H9 (cell line): ENCODE results near the gene IL9R. TPM values are rescaled to one million over a fixed set of nuclear protein-coding genes. Genes with fewer than 3 reads are reported as not detected.

ENCODE experiments used
- DNase-seq: peaks from one replicate; pipeline ENCODE4 v3.0.0-alpha.2; 2017
- H2AFZ ChIP-seq: one replicate; pipeline ENCODE4 v1.6.1; 2013; ENCODE audit warnings: mild to moderate bottlenecking, low read length, control low read depth, moderate library complexity
- H2AK5ac ChIP-seq: 2 replicates; pipeline ENCODE4 v1.6.1; 2013; ENCODE audit warnings: low read length, control low read depth, mixed read lengths; ENCODE audit not compliant: insufficient read length
- H2BK120ac ChIP-seq: one replicate; pipeline ENCODE4 v1.6.1; 2013; ENCODE audit warnings: low read depth, mild to moderate bottlenecking, low read length, control low read depth, inconsistent platforms; ENCODE audit not compliant: poor library complexity, severe bottlenecking
- H2BK12ac ChIP-seq: 2 replicates; pipeline ENCODE4 v1.6.1; 2013; ENCODE audit warnings: low read length, control low read depth, mixed read lengths, low read depth; ENCODE audit not compliant: insufficient read length
- H2BK15ac ChIP-seq: 2 replicates; pipeline ENCODE4 v1.6.1; 2013; ENCODE audit warnings: low read depth, low read length, control low read depth
- H2BK20ac ChIP-seq: one replicate; pipeline ENCODE4 v1.6.1; 2013; ENCODE audit warnings: low read depth, mild to moderate bottlenecking, low read length, control low read depth, inconsistent platforms; ENCODE audit not compliant: poor library complexity, severe bottlenecking
- H2BK5ac ChIP-seq: 2 replicates; pipeline ENCODE4 v1.6.1; 2013; ENCODE audit warnings: low read length, control low read depth, mixed read lengths; ENCODE audit not compliant: insufficient read length
- H3K14ac ChIP-seq: 2 replicates; pipeline ENCODE4 v1.6.1; 2013; ENCODE audit warnings: low read length, control low read depth; ENCODE audit not compliant: insufficient read depth
- H3K18ac ChIP-seq: 2 replicates; pipeline ENCODE4 v1.6.1; 2013; ENCODE audit warnings: low read depth, mild to moderate bottlenecking, mixed read lengths, low read length, control low read depth; ENCODE audit not compliant: insufficient read length
- H3K23ac ChIP-seq: 2 replicates; pipeline ENCODE4 v1.6.1; 2013; ENCODE audit warnings: low read length, control low read depth, mixed read lengths, low read depth; ENCODE audit not compliant: insufficient read length
- H3K23me2 ChIP-seq: 2 replicates; pipeline ENCODE4 v1.6.1; 2013; ENCODE audit warnings: low read depth, mild to moderate bottlenecking, mixed read lengths, low read length, control low read depth; ENCODE audit not compliant: insufficient read length, poor library complexity, severe bottlenecking
- H3K27ac ChIP-seq: 2 replicates; pipeline ENCODE4 v1.5.1; 2013; ENCODE audit warnings: low read length, control low read depth, mixed read lengths, low read depth; ENCODE audit not compliant: insufficient read length
- H3K27me3 ChIP-seq: 2 replicates; pipeline ENCODE4 v1.6.1; 2013; ENCODE audit warnings: low read length, control low read depth, inconsistent platforms; ENCODE audit not compliant: insufficient read depth
- H3K4ac ChIP-seq: 2 replicates; pipeline ENCODE4 v1.6.1; 2013; ENCODE audit warnings: low read depth, mild to moderate bottlenecking, control low read depth, inconsistent platforms, low read length, moderate library complexity
- H3K4me1 ChIP-seq: 2 replicates; pipeline ENCODE4 v1.6.1; 2013; ENCODE audit warnings: low read length, control low read depth, inconsistent platforms; ENCODE audit not compliant: insufficient read depth
- H3K4me2 ChIP-seq: 2 replicates; pipeline ENCODE4 v1.6.1; 2013; ENCODE audit warnings: low read length, control low read depth, mixed read lengths; ENCODE audit not compliant: insufficient read length, insufficient read depth
- H3K56ac ChIP-seq: 2 replicates; pipeline ENCODE4 v1.6.1; 2013; ENCODE audit warnings: low read depth, mild to moderate bottlenecking, mixed read lengths, low read length, control low read depth; ENCODE audit not compliant: insufficient read length
- H3K79me1 ChIP-seq: 2 replicates; pipeline ENCODE4 v1.6.1; 2013; ENCODE audit warnings: low read depth, mild to moderate bottlenecking, moderate library complexity, low read length, control low read depth, inconsistent platforms; ENCODE audit not compliant: insufficient read depth, poor library complexity, severe bottlenecking
- H3K79me2 ChIP-seq: 2 replicates; pipeline ENCODE4 v1.6.1; 2013; ENCODE audit warnings: low read length, control low read depth, inconsistent platforms; ENCODE audit not compliant: insufficient read depth
- H3K9ac ChIP-seq: 2 replicates; pipeline ENCODE4 v1.6.1; 2013; ENCODE audit warnings: low read length, control low read depth, mixed read lengths; ENCODE audit not compliant: insufficient read length; ENCODE audit errors: extremely low read depth
- H3K9me3 ChIP-seq: one replicate; pipeline ENCODE4 v1.6.1; 2013; ENCODE audit warnings: low read depth, low read length, inconsistent platforms; ENCODE audit not compliant: control insufficient read depth
- H3T11ph ChIP-seq: one replicate; pipeline ENCODE4 v1.6.1; 2013; ENCODE audit warnings: mild to moderate bottlenecking, low read length, control low read depth, inconsistent platforms
- H4K20me1 ChIP-seq: one replicate; pipeline ENCODE4 v1.6.1; 2013; ENCODE audit not compliant: control insufficient read depth, insufficient read length, insufficient read depth
- H4K5ac ChIP-seq: 2 replicates; pipeline ENCODE4 v1.6.1; 2013; ENCODE audit warnings: low read depth, mild to moderate bottlenecking, mixed read lengths, low read length, control low read depth; ENCODE audit not compliant: insufficient read length
- H4K8ac ChIP-seq: replicated peaks from 2 replicates; pipeline ENCODE4 v1.6.1; 2013; ENCODE audit warnings: low read length, control low read depth, mixed read lengths, low read depth; ENCODE audit not compliant: insufficient read length
- H4K91ac ChIP-seq: 2 replicates; pipeline ENCODE4 v1.6.1; 2013; ENCODE audit warnings: low read depth, mild to moderate bottlenecking, moderate library complexity, mixed read lengths, low read length, control low read depth; ENCODE audit not compliant: insufficient read length
- H3K27ac Mint-ChIP-seq, 3 experiments: 2 replicates in 2 of 3; 3 replicates in 1 of 3; pipeline ENCODE4 v1.8.0; 2020 to 2021; ENCODE audit warnings: mixed read lengths in 3 of 3, mild to moderate bottlenecking in 1 of 3, moderate library complexity in 1 of 3
- H3K27me3 Mint-ChIP-seq: 2 replicates; pipeline ENCODE4 v1.8.0; 2021; ENCODE audit warnings: low read depth, mild to moderate bottlenecking, moderate library complexity, mixed read lengths
- H3K36me3 Mint-ChIP-seq, 3 experiments: 2 replicates in 2 of 3; 3 replicates in 1 of 3; pipeline ENCODE4 v1.8.0; 2020 to 2021; ENCODE audit warnings: low read depth in 3 of 3, mixed read lengths in 3 of 3; ENCODE audit not compliant: insufficient read depth in 1 of 3
- H3K4me1 Mint-ChIP-seq, 2 experiments: 2 replicates each; pipeline ENCODE4 v1.8.0; 2020; ENCODE audit warnings: mixed read lengths in 2 of 2
- H3K4me3 Mint-ChIP-seq, 2 experiments: 2 replicates in 1 of 2; 3 replicates in 1 of 2; pipeline ENCODE4 v1.8.0; 2020 to 2021; ENCODE audit warnings: mild to moderate bottlenecking in 2 of 2, mixed read lengths in 2 of 2, moderate library complexity in 1 of 2
- H3K9me3 Mint-ChIP-seq, 2 experiments: 2 replicates in 1 of 2; 3 replicates in 1 of 2; pipeline ENCODE4 v1.8.0; 2020; ENCODE audit warnings: mild to moderate bottlenecking in 2 of 2, mixed read lengths in 2 of 2, moderate library complexity in 1 of 2
- CTCF ChIP-seq: fragments of 200-600 bp; sonication (generic); conservative IDR thresholded peaks from 3 replicates; pipeline ENCODE4 v1.8.0; 2021; ENCODE audit warnings: antibody characterized with exemption, mild to moderate bottlenecking
- WGBS: extraction: QIAGEN DNeasy Blood & Tissue Kit; methylation state at CpG from one replicate; pipeline ENCODE4 v1.1.7; 2013; ENCODE audit warnings: missing lambda C conversion rate, low lambda C conversion rate, mixed read lengths; ENCODE audit not compliant: insufficient read length; ENCODE audit errors: extremely low coverage; 5-methylcytosine and 5-hydroxymethylcytosine counted together
- total RNA-seq: library from RNA; stranded (reverse); gene quantifications from 2 replicates; pipeline ENCODE4 v1.2.1, GENCODE V29; 2021

IL9R gene
- total RNA-seq, 1 experiment from 2014 or later: 0.72 TPM

DNA sequence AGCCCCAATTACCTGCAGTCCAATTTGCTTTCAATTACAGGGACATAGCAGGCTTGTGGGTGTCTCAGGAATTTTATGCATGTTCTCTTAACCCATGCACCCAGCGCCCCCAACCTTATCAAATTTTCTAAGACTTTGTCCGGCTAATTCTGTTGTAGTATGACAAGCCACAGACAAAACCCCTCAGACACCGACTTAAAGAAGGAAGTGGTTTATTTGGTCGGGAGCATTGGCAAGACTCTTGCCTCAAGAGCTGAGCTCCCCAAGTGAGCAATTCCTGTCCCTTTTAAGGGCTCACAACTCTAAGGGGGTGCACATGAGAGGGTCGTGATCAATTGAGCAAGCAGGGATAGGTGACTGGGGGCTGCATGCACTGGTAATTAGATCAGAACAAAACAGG is 28.7 kb upstream of the IL9R start:
- Histone ChIP-seq H2AK5ac (no peak overlapping the region), H3K4ac (no peak overlapping the region), H3K79me2 (no peaks in the 10 kb centered on the region), H3K4me2 (no peak overlapping the region), H3K18ac (no peak overlapping the region), H3K27ac (no peak overlapping the region), H2BK120ac (no peak overlapping the region), H3K27me3 (no peaks in the 10 kb centered on the region), H2BK5ac (no peak overlapping the region), H3T11ph (no peak overlapping the region), H3K23ac (no peak overlapping the region), H2BK15ac (no peak overlapping the region), H3K9ac (no peak overlapping the region), H3K4me1 (no peaks in the 10 kb centered on the region), H4K91ac (no peak overlapping the region), H3K79me1 (no peaks in the 10 kb centered on the region), H2BK20ac (no peak overlapping the region), H2AFZ (no peak overlapping the region), H3K23me2 (no peaks in the 10 kb centered on the region), H3K9me3 (peaks cover 19% of the 10 kb centered on the region), H4K5ac (no peak overlapping the region), H4K8ac (no peak overlapping the region), H2BK12ac (no peak overlapping the region), H3K56ac (no peak overlapping the region), H4K20me1 (no peaks in the 10 kb centered on the region), H3K14ac (no peak overlapping the region)
- no peaks in the 10 kb centered on the region for H3K27me3 Mint-ChIP-seq
- peaks cover 7 to 20% (median 8%) of the 10 kb centered on the region in 3 experiments for H3K36me3 Mint-ChIP-seq
- no peak for DNase-seq
- no peak overlapping the region for H3K27ac Mint-ChIP-seq
- no peak overlapping the region for H3K4me3 Mint-ChIP-seq
- peaks cover 0 to 2% of the 10 kb centered on the region in 2 experiments; a peak in 1 of 4 replicates for H3K4me1 Mint-ChIP-seq
- peaks cover 75 to 82% of the 10 kb centered on the region in 2 experiments for H3K9me3 Mint-ChIP-seq
- TF ChIP-seq CTCF: no peak
- no CpG with 5 or more reads among the region's 5 CpGs for WGBS
